GM19438 (cell line): Measurements from ENCODE around the gene MACROH2A1.
A peak's percentile ranks its signal among the peaks of the same experiment; 100 is the strongest.

Experiments used
- ATAC-seq: cut with Tn5 transposase; IDR thresholded peaks from one replicate; pipeline ENCODE4 v1.9.1; 2021; ENCODE audit warnings: low read depth; ENCODE audit not compliant: unreplicated experiment

MACROH2A1 gene

GRCh38 chr5:135398160-135398854 is 724 bp downstream of the MACROH2A1 start:
- peak; percentile 29 for ATAC-seq

- ATAC-seq, result no peak
Observed at GRCh38 chr5:135397084-135397483, 1.9 kb downstream of the MACROH2A1 start.

GRCh38 chr5:135396459-135397055 is 2.5 kb downstream of the MACROH2A1 start:
- ATAC-seq, result no peak

- ATAC-seq, result no peak
Observed at GRCh38 chr5:135395866-135396265, 3.2 kb downstream of the MACROH2A1 start.

GRCh38 chr5:135395451-135395850 is 3.6 kb downstream of the MACROH2A1 start:
- ATAC-seq, result no peak

GRCh38 chr5:135394095-135394494 is 4.9 kb downstream of the MACROH2A1 start:
- ATAC-seq, result no peak

- no peak for ATAC-seq
Observed at GRCh38 chr5:135393691-135394090, 5.3 kb downstream of the MACROH2A1 start.

GRCh38 chr5:135393229-135393628 is 5.8 kb downstream of the MACROH2A1 start:
- ATAC-seq, result no peak

GRCh38 chr5:135392256-135392655 is 6.8 kb downstream of the MACROH2A1 start:
- no peak for ATAC-seq

GRCh38 chr5:135391869-135392255 is 7.2 kb downstream of the MACROH2A1 start:
- ATAC-seq, result no peak

GRCh38 chr5:135391116-135391868 is 7.7 kb downstream of the MACROH2A1 start:
- no peak for ATAC-seq

GRCh38 chr5:135388860-135389435 is 10.1 kb downstream of the MACROH2A1 start:
- no peak for ATAC-seq

- no peak for ATAC-seq
Observed at GRCh38 chr5:135387629-135387960, 11.4 kb downstream of the MACROH2A1 start.

GRCh38 chr5:135386886-135387628 is 12.0 kb downstream of the MACROH2A1 start:
- no peak for ATAC-seq

GRCh38 chr5:135386096-135386495 is 12.9 kb downstream of the MACROH2A1 start:
- ATAC-seq, result no peak

GRCh38 chr5:135385576-135385975 is 13.5 kb downstream of the MACROH2A1 start:
- ATAC-seq, result no peak

GRCh38 chr5:135384898-135385297 is 14.1 kb downstream of the MACROH2A1 start:
- ATAC-seq, result no peak

- ATAC-seq, result no peak
Observed at GRCh38 chr5:135383803-135384495, 15.1 kb downstream of the MACROH2A1 start.

- ATAC-seq, result no peak
Observed at GRCh38 chr5:135382981-135383380, 16.1 kb downstream of the MACROH2A1 start.

- no peak for ATAC-seq
Observed at GRCh38 chr5:135382106-135382790, 16.8 kb downstream of the MACROH2A1 start.
